NCI-H187 (cell line): Measurements from ENCODE around the gene SNTB2.

Experiments used
- DNase-seq, 2 experiments: peaks; one replicate each; lab custom pipeline; 2025; lab: John Stamatoyannopoulos, UW

SNTB2 gene

DNA sequence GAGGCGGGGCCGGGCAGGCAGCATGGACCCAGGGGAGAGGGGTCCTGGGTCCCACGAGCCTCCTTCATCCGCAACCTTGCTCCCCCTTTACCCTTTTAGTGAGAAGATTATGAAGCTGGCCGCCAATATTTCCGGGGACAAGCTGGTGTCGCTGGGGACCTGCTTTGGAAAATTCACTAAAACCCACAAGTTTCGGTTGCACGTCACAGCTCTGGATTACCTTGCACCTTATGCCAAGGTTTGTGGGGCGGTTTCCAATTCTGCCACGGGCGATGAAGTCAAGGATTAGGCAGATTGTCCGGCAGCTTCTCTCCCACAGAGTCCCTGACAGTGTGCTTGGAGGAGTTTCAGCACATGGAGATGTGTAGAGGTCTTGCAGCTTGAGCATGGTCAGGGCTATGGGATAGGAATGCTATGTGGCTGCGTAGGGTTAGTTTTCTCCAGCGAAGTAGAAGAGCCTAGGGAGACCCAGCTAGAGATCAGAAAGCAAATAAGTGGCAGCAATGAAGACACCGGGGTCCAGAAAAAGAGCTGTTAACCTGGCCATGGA, 153.2 kb downstream of the SNTB2 start:
- DNase-seq: no peak

DNA sequence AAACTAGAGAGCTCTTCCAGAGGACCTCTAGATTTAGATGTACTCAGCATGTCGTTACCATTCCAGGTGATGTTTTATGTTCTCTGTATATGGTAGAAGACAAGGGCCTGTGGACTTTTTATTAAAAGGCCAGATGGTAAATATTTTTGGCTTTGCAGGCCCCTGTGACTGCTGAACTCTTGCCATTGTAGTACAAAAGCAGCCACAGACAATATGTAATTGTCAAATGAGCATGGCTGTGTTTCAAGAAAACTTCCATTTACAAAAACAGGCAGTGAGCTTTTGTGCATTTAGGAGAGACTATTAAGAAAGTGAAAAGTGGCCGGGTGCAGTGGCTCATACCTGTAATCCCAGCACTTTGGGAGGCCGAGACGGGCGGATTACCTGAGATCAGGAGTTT, 157.2 kb downstream of the SNTB2 start:
- no peak for DNase-seq

DNA sequence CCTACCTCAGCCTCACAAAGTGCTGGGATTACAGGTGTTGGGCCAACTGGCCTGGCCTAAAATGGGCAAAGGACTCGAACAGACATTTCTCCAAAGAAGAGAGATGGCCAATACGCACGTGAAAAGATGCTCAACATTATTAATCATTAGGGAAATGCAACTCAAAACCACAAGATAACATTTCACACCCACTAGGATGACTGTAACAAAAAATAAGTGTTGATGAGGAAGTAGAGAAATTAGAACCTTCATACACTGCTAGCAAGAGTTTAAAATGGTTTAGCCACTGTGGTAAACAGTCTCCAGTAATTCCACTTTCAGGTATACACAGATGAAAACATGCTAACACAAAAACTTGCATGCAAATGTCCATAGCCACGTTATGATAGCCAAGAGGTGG, 159.0 kb downstream of the SNTB2 start:
- DNase-seq: no peak

DNA sequence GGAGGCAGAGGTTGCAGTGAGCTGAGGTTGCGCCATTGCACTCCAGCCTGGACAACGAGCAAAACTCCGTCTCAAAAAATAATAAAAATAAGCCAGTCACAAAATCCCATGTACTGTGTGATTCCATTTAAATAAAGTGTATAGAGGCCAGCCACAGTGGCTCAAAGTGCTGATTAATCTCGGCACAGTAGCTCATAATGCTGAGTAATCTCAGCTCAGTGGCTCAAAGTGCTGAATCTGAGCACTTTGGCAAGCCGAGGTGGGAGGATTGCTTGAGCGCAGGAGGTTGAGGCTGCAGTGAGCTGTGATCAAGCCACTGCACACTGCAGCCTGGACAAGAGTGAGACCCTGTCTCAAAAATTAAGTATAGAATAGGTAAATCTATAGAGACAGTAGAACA, 159.7 kb downstream of the SNTB2 start:
- DNase-seq: no peak

DNA sequence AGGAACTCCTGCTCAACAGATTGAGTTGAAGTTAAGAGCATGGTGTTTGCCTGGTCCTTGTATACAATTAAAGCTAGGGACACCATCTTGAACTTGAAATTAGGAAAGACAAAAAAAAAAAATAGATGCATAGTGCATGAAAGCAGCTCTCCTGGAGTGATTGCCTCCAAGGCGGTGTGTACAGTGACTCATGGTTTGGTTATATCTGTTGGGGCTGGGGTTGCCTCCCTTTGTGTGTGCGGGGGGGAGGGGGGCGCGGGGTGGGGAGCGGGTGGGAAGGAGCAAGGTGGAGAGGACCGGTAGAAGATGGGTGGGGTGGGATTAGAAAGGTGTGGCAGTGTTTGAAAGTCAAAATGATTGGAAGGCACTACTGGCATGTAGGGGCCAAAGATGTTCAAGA, 161.3 kb downstream of the SNTB2 start:
- DNase-seq: no peak

DNA sequence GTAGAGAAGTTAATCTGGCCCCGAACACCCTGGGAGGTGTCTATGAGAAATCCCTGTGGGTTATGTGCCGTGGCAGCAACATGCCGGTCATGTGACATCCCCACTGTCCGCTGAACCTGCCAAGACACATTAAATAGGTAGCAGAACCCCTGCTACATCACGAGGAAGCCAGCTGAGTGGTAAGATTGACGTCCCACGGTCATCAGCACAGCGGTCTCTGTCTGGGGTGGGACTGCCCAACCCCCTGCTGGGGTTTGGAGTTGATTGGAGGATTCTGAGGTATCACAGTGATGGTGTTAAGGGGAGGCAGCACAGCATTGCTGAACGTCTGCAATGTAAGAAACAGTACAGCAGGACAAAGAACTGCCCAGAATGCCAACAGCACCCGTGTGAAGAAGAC, 162.6 kb downstream of the SNTB2 start:
- no peak for DNase-seq

DNA sequence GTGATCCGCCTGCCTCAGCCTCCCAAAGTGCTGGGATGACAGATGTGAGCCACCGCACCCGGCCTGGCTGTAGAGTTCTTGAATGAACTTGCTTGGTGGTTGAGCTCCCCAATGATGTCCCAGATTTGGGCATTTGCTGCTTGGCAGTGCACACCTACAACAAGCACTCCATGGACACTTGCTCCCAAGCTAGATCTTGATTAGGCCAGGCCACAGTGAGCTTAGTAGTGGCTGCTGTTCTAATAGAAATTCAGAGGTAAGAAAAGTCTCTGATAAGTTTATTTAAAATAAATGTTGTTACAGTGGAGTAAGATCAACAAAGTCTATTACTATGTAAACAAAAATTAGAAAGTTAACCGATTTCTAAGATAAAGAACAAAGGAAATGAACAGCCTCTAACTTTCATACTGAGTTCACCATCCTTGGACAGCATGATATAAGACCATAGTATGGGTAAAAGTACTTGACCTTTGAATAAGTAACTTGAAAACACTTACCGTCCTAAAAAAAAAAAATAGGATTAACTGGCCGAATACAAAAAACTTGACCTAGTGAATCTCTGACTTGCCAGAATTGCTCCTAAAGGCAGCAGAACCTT, 163.7 kb downstream of the SNTB2 start:
- DNase-seq: no peak

DNA sequence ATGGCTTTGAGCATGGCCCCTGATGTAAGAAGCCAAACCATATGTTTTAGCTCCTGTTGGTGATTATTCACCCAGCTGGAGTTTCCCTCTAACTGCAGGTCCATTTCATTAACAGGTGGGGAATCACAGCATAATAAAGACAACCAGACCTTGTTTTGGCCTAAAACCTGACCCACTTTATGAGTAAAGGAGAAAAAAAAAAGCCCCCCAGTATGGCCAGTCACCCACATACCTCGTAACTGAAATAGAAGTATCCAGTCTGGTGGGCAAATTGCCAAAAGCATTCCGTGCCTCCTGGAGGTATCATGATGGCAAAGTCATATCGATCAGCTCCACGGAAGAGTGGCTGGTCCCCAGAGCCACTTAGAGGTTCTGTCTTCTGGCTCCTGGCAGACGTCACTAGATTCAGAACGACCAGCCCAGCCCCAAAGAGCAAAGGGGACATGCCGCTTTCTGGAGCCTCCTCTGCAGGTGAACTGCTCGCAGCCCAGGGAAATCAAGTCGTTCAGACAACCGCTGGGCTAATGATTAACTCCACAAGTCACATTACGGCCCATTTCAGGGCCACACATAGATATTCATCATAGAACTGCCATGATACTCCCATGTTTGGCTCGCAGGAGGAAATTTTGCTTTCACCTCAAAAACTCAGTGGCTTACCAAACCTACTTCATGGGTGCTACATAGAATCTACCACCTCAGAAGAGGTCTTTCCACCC, 164.5 kb downstream of the SNTB2 start, which contains the start of gene TMED6:
TSS of gene TMED6 (minus strand) at position 478 of the 719 bp plus-strand sequence. CDS start at position 445, 33 bp downstream.
- no peak for DNase-seq
